GM19372 (cell line): ENCODE results near the gene EEF1AKMT3.
"Not testable (repeated sequence)": the region's sequence is repeated elsewhere in the genome, so short reads cannot be mapped to it uniquely, and the experiment has no call there.

ENCODE experiments used
- ATAC-seq: cut with Tn5 transposase; IDR thresholded peaks from one replicate; pipeline ENCODE4 v1.9.1; 2021; ENCODE audit warnings: mild to moderate bottlenecking, low read depth, moderate library complexity; ENCODE audit not compliant: unreplicated experiment

The EEF1AKMT3 gene

DNA sequence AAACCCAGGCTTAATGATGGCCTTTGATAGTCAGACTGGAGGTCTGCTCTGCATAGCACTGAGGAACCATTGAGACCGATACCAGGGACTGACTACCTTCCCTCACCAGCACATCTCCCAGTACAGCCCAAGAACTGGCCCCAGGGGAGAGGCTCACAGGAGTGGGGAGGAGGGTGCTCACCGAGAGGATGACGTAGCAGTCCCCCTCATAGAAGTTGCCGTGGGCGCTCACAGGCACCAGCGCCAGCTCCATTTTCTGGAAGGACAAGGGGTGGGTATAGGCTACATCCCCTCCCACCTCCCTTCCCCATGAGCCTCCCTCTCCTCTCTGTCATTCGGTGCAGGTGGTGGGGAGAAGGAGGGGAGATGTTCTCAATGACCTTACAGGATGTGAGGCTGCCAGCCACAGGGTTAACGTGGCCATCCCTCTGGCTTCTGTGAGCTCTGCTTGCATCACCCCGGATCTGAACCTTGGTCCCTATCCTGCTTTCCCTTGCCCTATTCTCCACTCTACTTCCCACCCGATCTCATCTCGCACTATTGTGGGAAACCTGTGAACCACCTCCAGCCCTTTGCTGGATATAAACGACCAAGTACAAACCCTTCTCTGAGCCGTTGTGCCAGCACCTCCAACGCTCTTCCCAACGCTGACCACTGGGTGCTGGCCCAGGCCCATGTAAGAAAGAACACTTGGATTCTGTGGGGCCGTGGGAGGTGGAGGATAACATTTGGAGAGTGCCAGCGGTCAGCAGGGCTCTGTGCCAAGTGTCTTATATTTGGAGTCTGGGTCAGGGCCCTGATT is 41.8 kb downstream of the EEF1AKMT3 start:
- no peak for ATAC-seq

DNA sequence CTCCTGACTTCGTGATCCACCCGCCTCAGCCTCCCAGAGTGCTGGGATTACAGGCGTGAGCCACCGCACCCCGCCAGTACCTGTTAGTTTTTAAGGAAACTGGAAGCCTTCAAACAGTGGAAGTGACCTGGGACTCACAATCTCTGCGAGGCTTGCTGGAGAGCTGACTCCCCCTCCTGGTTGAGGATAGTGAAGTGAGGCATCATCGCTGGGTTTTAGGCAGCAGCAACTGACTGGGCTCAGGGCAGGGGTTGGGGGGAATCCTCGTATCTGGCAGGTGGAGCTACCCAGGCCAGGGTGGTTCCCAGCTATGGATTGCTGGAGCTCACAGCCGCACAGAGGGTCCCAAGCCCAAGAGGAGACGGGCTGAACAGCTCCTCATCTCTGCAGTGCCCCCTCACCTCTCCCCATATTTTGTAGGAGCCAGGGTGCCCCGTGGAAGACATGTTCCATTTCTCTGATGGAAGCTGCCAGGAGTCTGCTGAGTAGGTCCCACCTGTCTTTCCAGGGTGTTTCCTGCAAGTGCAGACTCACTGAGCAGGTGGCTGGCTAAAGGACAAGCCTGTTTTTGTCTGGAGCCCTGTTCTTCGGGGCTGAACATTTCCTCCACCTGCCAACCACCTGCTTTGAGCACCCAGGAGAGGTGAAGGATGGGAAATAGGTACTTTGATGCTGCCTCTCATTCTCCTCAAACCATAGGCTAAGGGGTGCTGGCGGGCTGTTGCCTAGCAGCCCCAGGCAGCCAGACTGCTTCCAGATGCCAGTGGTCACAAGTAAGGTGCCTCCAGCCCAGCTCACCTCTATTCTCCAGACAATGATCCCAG is 43.0 kb downstream of the EEF1AKMT3 start:
- no peak for ATAC-seq

DNA sequence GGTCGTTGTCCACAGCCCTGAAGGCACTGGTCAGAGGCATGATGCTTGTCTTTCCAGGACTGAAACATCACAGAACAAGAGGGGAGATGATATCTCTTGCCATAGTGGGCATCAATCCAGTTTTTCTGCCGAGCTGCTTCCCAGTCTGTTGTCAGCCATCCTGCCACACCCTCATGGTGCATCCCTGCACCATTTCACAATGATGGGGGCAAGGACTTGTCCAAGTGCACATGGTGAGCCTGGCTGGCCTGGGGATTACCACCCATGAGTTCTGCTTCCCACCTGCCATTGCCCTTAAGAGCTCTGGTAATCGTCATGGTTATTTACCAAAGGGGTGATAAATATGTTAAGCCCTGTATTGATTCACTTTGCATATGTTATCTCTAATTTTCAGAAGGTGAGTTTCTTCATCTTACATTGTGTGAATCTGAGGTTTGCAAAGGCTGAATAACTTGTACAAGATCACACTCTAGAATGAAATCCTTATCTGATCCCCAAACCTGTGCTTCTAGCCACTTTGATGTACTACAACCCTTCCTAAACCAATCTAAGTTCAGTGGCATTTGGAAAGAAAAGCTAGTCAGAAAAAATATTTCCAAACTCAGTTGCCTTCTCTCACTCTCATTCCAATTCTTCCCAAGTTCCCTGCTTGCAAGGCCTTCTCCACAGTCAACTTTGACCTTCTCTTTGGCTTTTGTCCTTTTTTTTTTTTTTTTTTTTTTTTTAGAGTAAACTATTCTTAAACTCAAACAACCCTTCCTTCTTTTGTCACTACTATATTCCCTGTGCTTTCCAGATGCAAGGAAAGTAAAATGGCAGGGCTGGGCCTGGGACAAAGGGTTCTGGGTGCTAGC is 43.8 kb downstream of the EEF1AKMT3 start:
- no peak for ATAC-seq

GRCh38 chr12:57816855-57817151 is 44.4 kb downstream of the EEF1AKMT3 start:
- no peak for ATAC-seq

DNA sequence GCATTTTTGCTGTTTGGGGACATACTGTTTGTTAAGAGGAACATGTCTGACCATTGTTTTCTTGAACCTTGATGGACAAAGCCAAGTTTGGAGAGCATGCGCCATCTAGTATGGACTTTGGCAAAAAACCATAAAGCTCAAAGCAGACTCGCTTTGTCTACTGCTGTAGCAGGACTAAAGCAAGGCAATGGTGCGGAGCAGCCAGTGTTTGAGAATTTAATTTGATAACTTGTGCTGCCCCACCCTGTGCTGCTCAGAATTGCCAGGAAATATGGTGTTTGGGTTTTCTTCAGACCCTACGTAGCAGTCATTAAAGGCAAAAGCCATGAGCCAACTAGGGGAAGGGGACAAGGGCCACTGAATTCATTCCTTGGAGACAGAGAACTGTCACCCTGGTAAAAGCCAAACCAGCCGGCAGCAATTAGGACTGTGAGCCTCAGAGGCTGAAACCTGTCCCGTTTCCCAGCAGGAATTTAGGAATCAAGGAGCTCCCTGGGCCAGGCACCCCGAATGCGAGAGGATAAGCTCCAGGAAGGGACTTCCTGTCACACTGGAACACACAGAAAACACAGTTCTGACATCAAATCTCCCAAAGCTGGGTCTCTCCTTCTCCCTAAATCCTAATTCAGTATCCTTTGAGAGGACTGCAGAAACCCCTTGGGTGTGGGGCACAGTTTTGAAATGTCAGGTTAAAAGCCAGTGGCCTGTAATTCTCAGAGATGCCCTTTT is 45.0 kb downstream of the EEF1AKMT3 start:
- no peak for ATAC-seq

DNA sequence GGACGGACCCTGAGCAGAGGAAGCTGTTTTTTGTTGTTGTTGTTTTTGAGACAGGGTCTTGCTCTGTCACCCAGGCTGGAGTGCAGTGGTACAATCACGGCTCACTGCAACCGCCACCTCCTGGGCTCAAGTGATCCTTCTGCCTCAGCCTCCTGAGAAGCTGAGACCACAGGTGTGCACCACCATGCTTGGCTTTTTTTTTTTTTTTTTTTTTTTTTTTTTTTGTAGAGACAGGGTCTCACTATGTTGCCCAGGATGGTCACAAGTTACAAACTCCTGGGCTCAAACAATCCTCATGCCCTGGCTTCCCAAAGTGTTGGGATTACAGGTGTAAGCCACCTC is 45.5 kb downstream of the EEF1AKMT3 start:
- ATAC-seq = not testable (repeated sequence)

- ATAC-seq = not testable (repeated sequence)
Measured at GRCh38 chr12:57820119-57820518, 47.7 kb downstream of the EEF1AKMT3 start.

- ATAC-seq = not testable (repeated sequence)
Measured at GRCh38 chr12:57821015-57821414, 48.6 kb downstream of the EEF1AKMT3 start.

- no peak for ATAC-seq
Measured at GRCh38 chr12:57821474-57822214, 49.2 kb downstream of the EEF1AKMT3 start.

DNA sequence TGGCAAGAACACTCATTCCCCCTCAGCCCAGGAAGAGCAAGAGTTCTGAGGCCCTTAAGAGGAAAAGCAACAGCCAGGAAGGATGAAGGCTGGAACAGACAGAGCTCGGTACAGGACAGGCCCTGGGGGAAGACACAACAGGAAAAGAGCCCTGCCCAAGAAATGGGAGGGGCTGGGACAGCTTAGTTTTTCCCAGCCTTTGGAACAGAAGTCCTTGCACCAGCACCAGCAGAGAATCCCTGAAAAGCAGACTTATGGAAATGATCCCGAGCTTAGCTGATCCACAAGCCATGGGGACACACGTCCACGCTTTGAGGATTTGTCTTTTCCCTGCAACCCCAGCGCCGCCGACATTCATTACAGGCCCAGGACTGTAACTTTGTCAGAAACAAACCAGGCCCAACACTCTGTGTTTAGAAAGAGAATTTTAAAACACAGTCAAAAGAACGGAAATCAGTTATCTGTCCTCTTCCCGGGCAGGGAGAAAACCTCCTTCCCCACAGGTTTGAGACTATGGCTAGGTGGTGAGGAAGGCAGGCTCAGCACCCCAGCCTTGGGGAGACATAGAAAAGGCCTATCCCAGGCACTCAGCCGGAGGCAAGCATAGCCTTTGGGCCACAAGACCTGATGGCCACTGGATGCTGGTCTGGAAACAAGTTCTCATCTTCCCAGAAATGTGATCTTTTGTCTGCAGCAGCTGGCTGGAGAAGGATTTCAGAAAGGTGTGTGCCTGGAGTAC is 50.1 kb downstream of the EEF1AKMT3 start:
- no peak for ATAC-seq

DNA sequence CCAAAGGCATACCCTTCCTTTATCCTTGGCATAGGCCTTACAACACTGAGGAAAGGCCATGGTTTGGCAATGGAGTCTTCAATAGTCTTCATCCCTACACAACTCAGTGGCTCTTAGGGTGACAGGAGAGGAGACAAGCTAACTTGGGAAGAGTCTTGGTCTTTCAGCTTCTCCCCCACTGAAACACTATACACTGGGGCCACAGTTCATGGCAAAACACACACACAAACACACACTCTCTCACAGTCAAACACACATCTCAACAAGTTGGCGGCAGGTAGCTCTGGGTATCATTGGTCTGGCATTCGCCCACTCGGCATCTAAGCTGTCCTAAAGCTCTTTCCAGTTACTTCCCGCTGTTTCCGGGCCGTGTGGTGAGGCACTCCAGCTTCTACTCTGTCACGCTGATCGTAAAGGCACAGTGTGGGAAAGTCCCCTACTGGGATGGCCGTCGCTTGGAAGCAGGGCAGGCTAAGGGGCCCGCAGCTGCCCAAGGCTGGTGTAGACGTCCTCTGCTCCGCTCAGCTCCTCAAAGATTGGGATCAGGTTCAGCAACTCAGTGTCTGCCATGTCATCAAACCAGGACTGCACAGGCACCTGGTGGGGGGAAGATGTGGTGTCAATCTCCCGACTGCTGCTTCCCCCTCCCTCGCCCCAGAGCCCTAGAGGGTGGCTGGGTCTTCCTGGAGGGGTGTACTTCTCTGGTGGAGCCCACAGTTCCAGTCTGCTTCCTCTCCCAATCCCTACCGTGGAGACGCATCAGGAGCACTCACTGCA is 50.9 kb downstream of the EEF1AKMT3 start:
- ATAC-seq = no peak

GRCh38 chr12:57823908-57824640 is 51.7 kb downstream of the EEF1AKMT3 start:
- ATAC-seq = no peak

- no peak for ATAC-seq
Measured at GRCh38 chr12:57825451-57825850, 53.0 kb downstream of the EEF1AKMT3 start.

DNA sequence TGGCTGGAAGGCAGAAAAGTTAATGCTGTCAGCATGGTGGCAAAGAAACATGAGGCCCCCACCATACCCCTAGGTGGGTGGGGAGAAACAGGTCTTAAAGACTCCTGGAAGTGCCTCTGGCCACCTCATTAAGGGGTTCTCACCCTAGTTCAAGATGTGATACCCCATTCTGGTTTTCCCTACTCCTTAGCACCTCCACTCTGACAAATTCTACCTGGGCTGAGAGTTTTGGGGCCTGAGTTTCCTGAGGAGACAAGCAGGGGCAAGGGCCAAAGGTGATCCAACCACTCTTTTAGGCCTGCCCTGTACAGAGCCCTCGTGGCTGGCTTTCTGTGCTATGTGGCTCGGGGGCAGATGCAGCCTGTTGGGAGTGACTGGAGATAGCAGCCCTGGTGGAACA is 54.0 kb downstream of the EEF1AKMT3 start:
- ATAC-seq = no peak

DNA sequence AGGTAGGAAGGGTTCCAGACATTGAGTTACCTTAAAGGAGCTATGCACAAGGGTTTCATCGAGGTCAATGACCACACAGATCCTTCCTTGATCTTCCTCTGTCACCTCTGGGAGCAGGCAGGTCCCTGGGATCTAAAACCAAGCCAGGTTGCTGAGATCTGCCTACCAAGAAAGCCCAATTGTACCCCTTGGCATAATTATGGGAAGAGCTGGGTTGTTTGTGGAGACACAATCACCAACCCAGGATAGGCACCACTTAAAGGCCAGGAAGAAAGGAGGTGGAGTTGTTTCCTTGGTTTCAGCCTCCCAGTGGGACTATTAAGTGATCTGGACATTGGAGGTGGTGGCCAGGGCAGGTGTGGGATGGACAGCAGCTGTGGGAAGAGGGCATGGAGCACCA is 54.6 kb downstream of the EEF1AKMT3 start:
- no peak for ATAC-seq

- ATAC-seq = no peak
Measured at GRCh38 chr12:57829025-57829777, 56.8 kb downstream of the EEF1AKMT3 start.

- ATAC-seq = no peak
Measured at GRCh38 chr12:57830393-57830792, 58.0 kb downstream of the EEF1AKMT3 start.
